Right lobe of liver (tissue), 4 donors: ENCODE measurements around the gene ZNF354B.

Source experiments
- CTCF ChIP-seq, 4 donors: fragments of 200-600 bp in 3 of 4; fragments of 450-650 bp in 1 of 4; IDR thresholded peaks; one replicate each; pipeline versions ENCODE4 v1.5.1 to v1.8.0; 2016 to 2022; ENCODE audit warnings: antibody characterized with exemption in 4 of 4, mild to moderate bottlenecking in 2 of 4
- POLR2A ChIP-seq: fragments of 450-650 bp; IDR thresholded peaks from one replicate; pipeline ENCODE4 v1.6.1; 2017; ENCODE audit warnings: antibody characterized with exemption, mild to moderate bottlenecking
- donor health status: DM: no; HTN: no; CAD: no.
- donor health status: DM: no; HTN: no; CAD: no.
- donor health status: DM: no; HTN: yes; CAD: no.

GRCh38 chr5:178902849-178903248, 43.1 kb downstream of the ZNF354B start:
- no peak for TF ChIP-seq CTCF (IDR thresholded peaks at IDR 0.05)
- TF ChIP-seq POLR2A: no peak
